HUES6 (cell line): ENCODE results near the gene NPSR1.

Experiments used
- H3K27ac ChIP-seq: 2 replicates; pipeline ENCODE4 v1.7.0; 2013; ENCODE audit warnings: low read depth, mild to moderate bottlenecking, low read length, inconsistent platforms
- H3K27me3 ChIP-seq: 2 replicates; pipeline ENCODE4 v1.6.1; 2013; ENCODE audit warnings: low read length; ENCODE audit not compliant: control insufficient read depth, insufficient read depth
- H3K36me3 ChIP-seq: 2 replicates; pipeline ENCODE4 v1.6.1; 2013; ENCODE audit warnings: low read length; ENCODE audit not compliant: control insufficient read depth, insufficient read depth
- H3K4me1 ChIP-seq: 2 replicates; pipeline ENCODE4 v1.6.1; 2013; ENCODE audit warnings: low read length; ENCODE audit not compliant: control insufficient read depth, insufficient read depth
- H3K4me3 ChIP-seq: 2 replicates; pipeline ENCODE4 v1.5.1; 2013; ENCODE audit warnings: low read depth, low read length
- H3K9ac ChIP-seq: one replicate; pipeline ENCODE4 v1.6.1; 2013; ENCODE audit warnings: mild to moderate bottlenecking, low read length
- H3K9me3 ChIP-seq: 2 replicates; pipeline ENCODE4 v1.6.1; 2013; ENCODE audit warnings: low read depth, low read length; ENCODE audit not compliant: control insufficient read depth, insufficient read depth

NPSR1 gene

GRCh38 chr7:34662058-34662708, 4.2 kb downstream of the NPSR1 start:
- H3K4me1 ChIP-seq, result peaks cover 20% of the 10 kb centered on the region; the same call in 1 of the 2 replicates
- H3K27me3 ChIP-seq, result 0 out of 2 replicates have a peak, but pooled peaks cover 4% of the 10 kb centered on the region
- no peaks in the 10 kb centered on the region for H3K9me3 ChIP-seq
- no peak overlapping the region for H3K9ac ChIP-seq
- no peaks in the 10 kb centered on the region for H3K36me3 ChIP-seq
- no peak overlapping the region for H3K4me3 ChIP-seq
- H3K27ac ChIP-seq, result no peak overlapping the region

DNA sequence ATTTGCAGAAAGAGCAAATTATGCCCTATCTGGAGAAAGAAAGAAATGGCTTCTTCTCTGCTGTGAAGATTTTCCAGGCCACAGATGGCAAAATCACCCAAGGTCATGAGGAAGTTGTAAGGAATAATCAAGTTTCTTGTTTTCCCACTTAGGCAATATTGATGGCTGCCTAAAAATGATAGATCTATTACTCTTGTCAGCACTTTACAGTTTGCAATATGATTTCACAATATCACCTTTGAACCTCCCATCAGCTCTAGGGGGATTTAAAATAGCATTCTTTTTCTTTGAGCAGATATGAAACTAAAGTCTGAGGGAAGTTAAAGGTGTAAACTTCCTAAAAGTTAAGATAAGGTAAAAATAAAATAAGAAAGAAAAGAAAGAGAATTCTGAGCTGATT, 6.7 kb downstream of the NPSR1 start:
- no peaks in the 10 kb centered on the region for H3K36me3 ChIP-seq
- no peak overlapping the region for H3K9ac ChIP-seq
- no peaks in the 10 kb centered on the region for H3K9me3 ChIP-seq
- peaks cover 12% of the 10 kb centered on the region; the same call in 1 of the 2 replicates for H3K4me1 ChIP-seq
- 0 out of 2 replicates have a peak, but pooled peaks cover 4% of the 10 kb centered on the region for H3K27me3 ChIP-seq
- no peak overlapping the region for H3K27ac ChIP-seq
- no peak overlapping the region for H3K4me3 ChIP-seq

DNA sequence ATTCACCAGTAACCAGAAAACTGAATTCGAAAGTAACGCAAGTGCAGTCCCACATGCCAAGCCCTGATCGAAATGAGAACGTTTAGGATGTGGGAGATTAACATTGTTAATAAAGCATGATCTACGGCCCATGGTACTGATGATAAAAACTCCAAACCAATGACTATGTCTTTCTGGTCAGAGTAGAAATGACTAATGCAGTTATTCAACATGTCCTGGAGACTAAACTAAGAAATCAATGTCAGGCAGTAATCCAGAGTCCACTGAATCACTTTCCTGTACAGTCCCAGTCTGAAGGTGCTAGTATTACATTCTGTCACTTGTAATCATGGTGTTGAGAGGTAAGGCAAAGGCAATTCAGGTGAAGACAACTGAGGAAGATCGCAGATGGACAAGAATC, 14.4 kb downstream of the NPSR1 start:
- Histone ChIP-seq H3K36me3 (no peaks in the 10 kb centered on the region), H3K9ac (no peak overlapping the region), H3K27ac (no peak overlapping the region), H3K4me1 (no peaks in the 10 kb centered on the region), H3K27me3 (no peaks in the 10 kb centered on the region), H3K4me3 (no peak overlapping the region), H3K9me3 (no peaks in the 10 kb centered on the region)

GRCh38 chr7:34673066-34673465, 15.0 kb downstream of the NPSR1 start:
- no peaks in the 10 kb centered on the region for H3K27me3 ChIP-seq

DNA sequence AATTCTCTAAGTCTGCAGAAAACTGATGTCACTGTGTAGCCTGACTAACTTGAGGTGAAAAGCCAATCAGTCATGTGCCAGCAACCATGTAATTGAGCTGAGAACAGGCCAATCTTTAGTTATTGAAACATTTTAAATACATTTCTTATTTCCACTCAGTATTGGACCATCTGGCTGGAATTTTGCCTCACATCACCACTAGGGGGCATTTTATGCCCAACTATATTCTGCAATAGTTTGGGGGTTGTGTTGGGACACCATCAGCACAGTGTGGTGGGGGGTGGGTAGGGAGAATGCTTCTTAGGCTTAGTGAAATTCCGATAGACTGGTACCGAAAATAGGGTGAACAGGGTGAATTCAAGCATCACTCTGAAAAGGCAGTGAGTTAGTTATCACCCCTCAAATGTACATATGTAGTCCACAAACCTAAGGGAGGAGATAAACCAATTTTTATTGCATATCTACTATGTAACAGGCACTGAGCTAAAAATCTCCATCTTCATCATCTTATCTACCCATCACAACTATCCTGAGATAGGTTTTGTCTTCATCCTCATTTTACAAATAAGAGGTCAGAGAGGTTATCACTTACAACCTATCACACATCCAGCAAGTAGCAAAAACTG, 17.8 kb downstream of the NPSR1 start:
- no peak overlapping the region for H3K9ac ChIP-seq
- no peaks in the 10 kb centered on the region for H3K36me3 ChIP-seq
- H3K9me3 ChIP-seq, result no peaks in the 10 kb centered on the region
- H3K4me3 ChIP-seq, result no peak overlapping the region
- H3K27me3 ChIP-seq, result no peaks in the 10 kb centered on the region
- no peaks in the 10 kb centered on the region for H3K4me1 ChIP-seq
- H3K27ac ChIP-seq, result no peak overlapping the region

More at GRCh38 chr7:34673066-34673465, 15.0 kb downstream of the NPSR1 start:
- Histone ChIP-seq H3K9me3 (no peaks in the 10 kb centered on the region), H3K36me3 (no peaks in the 10 kb centered on the region), H3K4me3 (no peak overlapping the region), H3K9ac (no peak overlapping the region), H3K4me1 (no peaks in the 10 kb centered on the region), H3K27ac (no peak overlapping the region)

DNA sequence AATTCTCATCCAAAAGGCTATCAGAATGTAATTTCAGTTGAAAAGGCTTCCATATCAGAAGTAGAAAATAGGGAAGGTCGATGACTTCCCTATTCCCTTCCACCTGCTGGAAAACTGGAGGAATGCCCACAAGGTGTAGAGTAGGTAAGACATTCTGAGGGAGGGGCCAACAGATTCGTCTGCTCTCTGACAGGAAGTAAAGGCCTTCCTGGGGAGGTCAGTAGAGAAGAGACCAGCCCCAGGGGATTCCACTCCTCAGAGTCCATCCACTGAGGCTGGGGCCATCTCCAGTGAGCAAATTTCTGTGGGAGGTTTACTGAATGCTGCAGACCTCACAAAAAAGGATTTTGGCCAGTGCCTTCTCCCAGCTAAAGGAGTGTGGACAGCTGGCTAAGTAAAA, 19.5 kb downstream of the NPSR1 start:
- H3K4me1 ChIP-seq, result no peaks in the 10 kb centered on the region
- no peaks in the 10 kb centered on the region for H3K36me3 ChIP-seq
- no peaks in the 10 kb centered on the region for H3K27me3 ChIP-seq
- H3K9ac ChIP-seq, result no peak overlapping the region
- no peaks in the 10 kb centered on the region for H3K9me3 ChIP-seq
- no peak overlapping the region for H3K27ac ChIP-seq
- H3K4me3 ChIP-seq, result no peak overlapping the region

- Histone ChIP-seq H3K4me3 (no peak overlapping the region), H3K4me1 (no peaks in the 10 kb centered on the region), H3K27ac (no peak overlapping the region), H3K36me3 (no peaks in the 10 kb centered on the region), H3K27me3 (no peaks in the 10 kb centered on the region), H3K9me3 (no peaks in the 10 kb centered on the region), H3K9ac (no peak overlapping the region)
These were observed 29.5 kb downstream of the NPSR1 start for GRCh38 chr7:34687529-34687928.

- no peak overlapping the region for H3K27ac ChIP-seq
- H3K4me1 ChIP-seq, result no peaks in the 10 kb centered on the region
- no peak overlapping the region for H3K4me3 ChIP-seq
- no peaks in the 10 kb centered on the region for H3K27me3 ChIP-seq
- H3K9ac ChIP-seq, result no peak overlapping the region
- H3K36me3 ChIP-seq, result no peaks in the 10 kb centered on the region
- H3K9me3 ChIP-seq, result peaks cover 3% of the 10 kb centered on the region; the same call in 1 of the 2 replicates
These were observed 38.4 kb downstream of the NPSR1 start for GRCh38 chr7:34696415-34696814.

DNA sequence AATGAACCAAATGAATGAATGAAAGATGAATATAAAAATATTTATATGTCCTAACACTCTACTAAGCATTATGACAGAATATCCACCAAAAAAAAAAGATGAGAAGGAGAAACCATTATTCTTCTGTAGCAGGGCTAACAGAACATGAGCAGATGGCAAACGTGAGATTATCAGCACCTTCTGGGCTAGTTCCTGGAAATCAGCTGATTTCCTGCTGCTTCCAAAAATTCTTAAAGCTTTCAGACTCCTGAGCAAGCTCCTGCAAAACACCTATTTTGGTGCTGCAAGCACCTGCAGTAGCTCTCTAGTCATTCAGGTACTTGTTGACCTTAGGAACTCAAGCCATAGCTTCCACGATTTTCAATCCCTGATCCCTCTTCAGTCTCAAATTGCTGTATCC, 51.8 kb downstream of the NPSR1 start:
- Histone ChIP-seq H3K4me3 (no peak overlapping the region), H3K27ac (no peak overlapping the region), H3K4me1 (no peaks in the 10 kb centered on the region), H3K9me3 (no peaks in the 10 kb centered on the region), H3K36me3 (no peaks in the 10 kb centered on the region), H3K9ac (no peak overlapping the region), H3K27me3 (no peaks in the 10 kb centered on the region)

- Histone ChIP-seq H3K27ac (no peak overlapping the region), H3K36me3 (no peaks in the 10 kb centered on the region), H3K4me1 (no peaks in the 10 kb centered on the region), H3K9me3 (no peaks in the 10 kb centered on the region), H3K4me3 (no peak overlapping the region), H3K9ac (no peak overlapping the region), H3K27me3 (no peaks in the 10 kb centered on the region)
These were observed 60.8 kb downstream of the NPSR1 start for GRCh38 chr7:34718867-34719266.

DNA sequence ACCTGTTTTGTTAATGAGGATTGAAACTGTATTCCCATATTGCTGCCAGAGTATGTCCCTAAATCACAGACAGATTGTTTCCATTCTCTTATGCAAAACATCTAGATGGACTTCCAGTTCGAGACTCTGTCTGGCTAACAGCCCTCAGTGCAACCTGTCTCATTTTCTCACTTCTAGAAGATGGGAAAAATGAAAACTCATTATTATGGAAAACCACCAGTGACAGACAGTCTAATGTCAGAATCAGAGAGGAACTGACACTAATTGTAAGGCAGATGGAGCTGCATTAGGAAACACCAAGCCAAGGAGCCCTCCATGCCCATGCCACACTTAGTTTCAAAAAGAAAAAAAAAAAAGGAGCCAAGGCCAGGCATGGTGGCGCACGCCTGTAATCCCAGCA, 61.6 kb downstream of the NPSR1 start:
- Histone ChIP-seq H3K36me3 (no peaks in the 10 kb centered on the region), H3K4me3 (no peak overlapping the region), H3K27me3 (no peaks in the 10 kb centered on the region), H3K4me1 (no peaks in the 10 kb centered on the region), H3K27ac (no peak overlapping the region), H3K9me3 (no peaks in the 10 kb centered on the region), H3K9ac (no peak overlapping the region)
